ENCODE measurements around the gene GP1BB. TPM values are rescaled to one million over a fixed set of nuclear protein-coding genes. Genes with fewer than 3 reads are reported as not detected.

The GP1BB gene
- polyA plus RNA-seq, 1 donor = 18.3 TPM

- no peak for DNase-seq (ENCODE audit: low read depth)
Observed at GRCh38 chr22:19742160-19743066, 19.1 kb downstream of the GP1BB start.

- DNase-seq (ENCODE audit: low read depth) = no peak
Observed at GRCh38 chr22:19743081-19743480, 19.7 kb downstream of the GP1BB start.

- DNase-seq (ENCODE audit: low read depth) = no peak
Observed at GRCh38 chr22:19743651-19744050, 20.3 kb downstream of the GP1BB start.

- DNase-seq (ENCODE audit: low read depth) = no peak
Observed at GRCh38 chr22:19744350-19745006, 21.1 kb downstream of the GP1BB start.

GRCh38 chr22:19745155-19746101 is 22.1 kb downstream of the GP1BB start:
- DNase-seq (ENCODE audit: low read depth) = no peak

GRCh38 chr22:19746726-19747125 is 23.4 kb downstream of the GP1BB start:
- DNase-seq (ENCODE audit: low read depth) = no peak

- DNase-seq (ENCODE audit: low read depth) = no peak
Observed at GRCh38 chr22:19747551-19747950, 24.2 kb downstream of the GP1BB start.

- no peak for DNase-seq (ENCODE audit: low read depth)
Observed at GRCh38 chr22:19748139-19748538, 24.8 kb downstream of the GP1BB start.

- no peak for DNase-seq (ENCODE audit: low read depth)
Observed at GRCh38 chr22:19748991-19749664, 25.8 kb downstream of the GP1BB start.

GRCh38 chr22:19749876-19750275 is 26.5 kb downstream of the GP1BB start:
- DNase-seq (ENCODE audit: low read depth) = no peak

- DNase-seq (ENCODE audit: low read depth) = no peak
Observed at GRCh38 chr22:19750507-19751490, 27.5 kb downstream of the GP1BB start.

- no peak for DNase-seq (ENCODE audit: low read depth)
Observed at GRCh38 chr22:19751497-19752245, 28.3 kb downstream of the GP1BB start.

- no peak for DNase-seq (ENCODE audit: low read depth)
Observed at GRCh38 chr22:19753090-19753842, 29.9 kb downstream of the GP1BB start.

GRCh38 chr22:19753996-19754700 is 30.8 kb downstream of the GP1BB start:
- DNase-seq (ENCODE audit: low read depth) = no peak

GRCh38 chr22:19754701-19755144 is 31.4 kb downstream of the GP1BB start:
- no peak for DNase-seq (ENCODE audit: low read depth)

GRCh38 chr22:19755145-19755710 is 31.9 kb downstream of the GP1BB start:
- no peak for DNase-seq (ENCODE audit: low read depth)

GRCh38 chr22:19755722-19756287 is 32.5 kb downstream of the GP1BB start:
- no peak for DNase-seq (ENCODE audit: low read depth)
